Neural cell (in vitro differentiated cells): ENCODE data around the gene SDHB. TPM values are rescaled to one million over a fixed set of nuclear protein-coding genes. Genes with fewer than 3 reads are reported as not detected.

Source experiments
- H2AFZ ChIP-seq: fragments of 200-600, 300-800 bp; sonication (generic), shearing (Covaris generic); 2 replicates; pipeline ENCODE4 v1.6.0; 2014; ENCODE audit warnings: low read depth, mild to moderate bottlenecking, antibody characterized with exemption, low read length, moderate library complexity
- H3F3A ChIP-seq: fragments of 200-600 bp; shearing (Covaris generic); 2 replicates; pipeline ENCODE4 v1.6.1; 2016; ENCODE audit warnings: mild to moderate bottlenecking, moderate library complexity, mixed read lengths, antibody characterized with exemption, low read length; ENCODE audit not compliant: insufficient read depth, poor library complexity, severe bottlenecking
- H3K27ac ChIP-seq: fragments of 200-600, 300-800 bp; sonication (generic), shearing (Covaris generic); 2 replicates; pipeline ENCODE4 v1.5.1; 2014; ENCODE audit warnings: mild to moderate bottlenecking, low read length, moderate library complexity
- H3K27me3 ChIP-seq: fragments of 300-800, 200-600 bp; sonication (generic), shearing (Covaris generic); 2 replicates; pipeline ENCODE4 v1.6.0; 2014; ENCODE audit warnings: mild to moderate bottlenecking, low read depth, low read length, moderate library complexity; ENCODE audit not compliant: insufficient read depth
- H3K36me3 ChIP-seq: fragments of 300-800, 200-600 bp; sonication (generic), shearing (Covaris generic); 2 replicates; pipeline ENCODE4 v1.5.1; 2014; ENCODE audit warnings: mild to moderate bottlenecking, antibody characterized with exemption, low read length, moderate library complexity; ENCODE audit not compliant: insufficient read depth
- H3K4me2 ChIP-seq: fragments of 300-800, 200-600 bp; sonication (generic), shearing (Covaris generic); 2 replicates; pipeline ENCODE4 v1.6.0; 2014; ENCODE audit warnings: mild to moderate bottlenecking, low read length
- H3K4me3 ChIP-seq: fragments of 300-800, 200-600 bp; sonication (generic), shearing (Covaris generic); 2 replicates; pipeline ENCODE4 v1.5.1; 2014; ENCODE audit warnings: mild to moderate bottlenecking, low read length, moderate library complexity
- H3K79me2 ChIP-seq: fragments of 200-600 bp; shearing (Covaris generic); replicated peaks from 2 replicates; pipeline ENCODE4 v1.6.0; 2014; ENCODE audit warnings: mild to moderate bottlenecking, low read length, moderate library complexity; ENCODE audit not compliant: insufficient read depth
- H3K9ac ChIP-seq: fragments of 300-800, 200-600 bp; sonication (generic), shearing (Covaris generic); 2 replicates; pipeline ENCODE4 v1.6.1; 2016; ENCODE audit warnings: mild to moderate bottlenecking, low read length, mixed read lengths
- H3K9me2 ChIP-seq: fragments of 200-600 bp; shearing (Covaris generic); 2 replicates; pipeline ENCODE4 v1.6.1; 2016; ENCODE audit warnings: mild to moderate bottlenecking, low read length, mixed read lengths; ENCODE audit not compliant: insufficient read depth
- H3K9me3 ChIP-seq: fragments of 200-600, 300-800 bp; sonication (generic), shearing (Covaris generic); 2 replicates; pipeline ENCODE4 v1.6.1; 2016; ENCODE audit warnings: mild to moderate bottlenecking, mixed run types, low read length, moderate library complexity, mixed read lengths
- H4K20me1 ChIP-seq: fragments of 200-600 bp; shearing (Covaris generic); 2 replicates; pipeline ENCODE4 v1.6.1; 2016; ENCODE audit warnings: mild to moderate bottlenecking, mixed run types; ENCODE audit not compliant: insufficient read depth
- EP300 ChIP-seq: fragments of 450-650 bp; conservative IDR thresholded peaks from 2 replicates; pipeline ENCODE4 v1.6.1; 2014; ENCODE audit warnings: antibody characterized with exemption, mild to moderate bottlenecking, moderate library complexity; ENCODE audit not compliant: poor library complexity, severe bottlenecking
- EZH2 ChIP-seq: fragments of 200-600, 300-800 bp; shearing (Covaris generic), sonication (generic); IDR thresholded peaks from 2 replicates; pipeline ENCODE4 v1.6.1; 2014; ENCODE audit warnings: antibody characterized with exemption, low read length, borderline replicate concordance, mild to moderate bottlenecking; ENCODE audit not compliant: insufficient read depth, poor library complexity, severe bottlenecking
- MXI1 ChIP-seq: fragments of 450-650 bp; conservative IDR thresholded peaks from 2 replicates; pipeline ENCODE4 v1.6.1; 2014; ENCODE audit warnings: antibody characterized with exemption, mild to moderate bottlenecking; ENCODE audit not compliant: poor library complexity, severe bottlenecking
- POLR2AphosphoS5 ChIP-seq: IDR thresholded peaks from 2 replicates; pipeline ENCODE4 v1.6.1; 2012
- RAD21 ChIP-seq: fragments of 450-650 bp; conservative IDR thresholded peaks from 2 replicates; pipeline ENCODE4 v1.6.1; 2014; ENCODE audit warnings: antibody characterized with exemption, mild to moderate bottlenecking, moderate library complexity
- SMC3 ChIP-seq: fragments of 450-650 bp; conservative IDR thresholded peaks from 2 replicates; pipeline ENCODE4 v1.6.1; 2014; ENCODE audit warnings: antibody characterized with exemption, mild to moderate bottlenecking, moderate library complexity; ENCODE audit not compliant: poor library complexity
- TAF1 ChIP-seq: IDR thresholded peaks from 2 replicates; pipeline ENCODE4 v1.6.1; 2012; ENCODE audit warnings: low read depth
- polyA plus RNA-seq: library from polyadenylated mRNA; depleted of rRNA; stranded (reverse); fragments of >200 nt; gene quantifications from 2 replicates; pipeline ENCODE4 v1.2.3, GENCODE V29; 2014
- TF ChIP-seq, protein P1 (sequence below): IDR thresholded peaks from 2 replicates; pipeline ENCODE4 v1.6.1; 2012; ENCODE audit warnings: borderline replicate concordance
- TF ChIP-seq, protein P2 (sequence below): fragments of 450-650 bp; IDR thresholded peaks from 2 replicates; pipeline ENCODE4 v1.5.1; 2014; ENCODE audit warnings: antibody characterized with exemption, mild to moderate bottlenecking, moderate library complexity; ENCODE audit not compliant: poor library complexity, severe bottlenecking

The SDHB gene
- polyA plus RNA-seq, 1 donor from 2014 or later = 129 TPM

DNA sequence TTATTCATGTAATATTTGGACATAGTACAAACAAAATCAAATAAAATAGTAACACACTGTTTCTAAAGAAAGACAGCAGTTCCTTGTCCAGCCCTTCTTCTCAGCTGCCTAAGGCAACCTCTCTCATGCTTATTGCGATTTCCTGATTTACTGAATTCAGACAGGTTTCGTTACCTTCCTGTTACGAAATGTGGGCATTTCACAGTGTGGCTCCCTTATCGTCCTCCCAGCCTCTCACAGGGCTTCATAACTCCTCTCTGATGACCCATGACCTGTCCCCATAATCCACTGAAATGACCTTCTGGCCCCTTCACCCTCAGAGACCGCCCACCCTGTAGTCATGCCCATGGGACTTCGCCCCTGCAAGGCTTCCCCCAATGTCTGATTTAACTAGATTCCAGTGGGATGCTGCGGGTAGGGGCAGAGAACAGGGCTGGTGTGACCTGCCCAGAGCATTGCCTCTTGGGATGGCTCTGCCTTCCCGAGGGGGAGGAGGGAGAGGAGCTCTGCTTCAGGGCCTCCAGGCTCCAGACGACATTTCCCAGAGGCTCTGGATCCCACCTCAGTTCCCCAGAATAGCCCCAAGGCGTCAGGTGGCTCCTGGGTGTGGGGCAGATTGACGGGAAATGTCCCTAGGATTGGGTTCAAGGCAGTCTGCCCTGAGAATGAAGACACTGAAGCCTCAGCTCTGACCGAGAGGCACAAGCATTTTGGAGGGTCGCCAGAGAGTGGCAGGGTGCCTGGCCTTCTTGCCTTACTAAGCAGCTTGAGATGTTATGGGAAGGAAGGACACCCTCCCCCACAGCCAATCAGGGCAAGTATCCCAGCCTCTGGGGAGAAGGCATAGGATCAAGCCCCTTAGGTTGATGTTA is 44.9 kb upstream of the SDHB start:
- Histone ChIP-seq H3K9ac (no peak overlapping the region), H2AFZ (no peak overlapping the region), H3K4me3 (no peak overlapping the region), H4K20me1 (no peaks in the 10 kb centered on the region), H3K36me3 (no peaks in the 10 kb centered on the region), H3K27ac (no peak overlapping the region), H3K9me3 (no peaks in the 10 kb centered on the region), H3K27me3 (no peaks in the 10 kb centered on the region), H3K79me2 (no peaks in the 10 kb centered on the region), H3F3A (no peaks in the 10 kb centered on the region), H3K9me2 (no peaks in the 10 kb centered on the region), H3K4me2 (no peak overlapping the region)
- TF ChIP-seq SMC3 (no peak), EP300 (no peak), EZH2 (no peak), RAD21 (no peak), TAF1 (no peak), MXI1 (no peak)
- TF ChIP-seq, protein P1, sequence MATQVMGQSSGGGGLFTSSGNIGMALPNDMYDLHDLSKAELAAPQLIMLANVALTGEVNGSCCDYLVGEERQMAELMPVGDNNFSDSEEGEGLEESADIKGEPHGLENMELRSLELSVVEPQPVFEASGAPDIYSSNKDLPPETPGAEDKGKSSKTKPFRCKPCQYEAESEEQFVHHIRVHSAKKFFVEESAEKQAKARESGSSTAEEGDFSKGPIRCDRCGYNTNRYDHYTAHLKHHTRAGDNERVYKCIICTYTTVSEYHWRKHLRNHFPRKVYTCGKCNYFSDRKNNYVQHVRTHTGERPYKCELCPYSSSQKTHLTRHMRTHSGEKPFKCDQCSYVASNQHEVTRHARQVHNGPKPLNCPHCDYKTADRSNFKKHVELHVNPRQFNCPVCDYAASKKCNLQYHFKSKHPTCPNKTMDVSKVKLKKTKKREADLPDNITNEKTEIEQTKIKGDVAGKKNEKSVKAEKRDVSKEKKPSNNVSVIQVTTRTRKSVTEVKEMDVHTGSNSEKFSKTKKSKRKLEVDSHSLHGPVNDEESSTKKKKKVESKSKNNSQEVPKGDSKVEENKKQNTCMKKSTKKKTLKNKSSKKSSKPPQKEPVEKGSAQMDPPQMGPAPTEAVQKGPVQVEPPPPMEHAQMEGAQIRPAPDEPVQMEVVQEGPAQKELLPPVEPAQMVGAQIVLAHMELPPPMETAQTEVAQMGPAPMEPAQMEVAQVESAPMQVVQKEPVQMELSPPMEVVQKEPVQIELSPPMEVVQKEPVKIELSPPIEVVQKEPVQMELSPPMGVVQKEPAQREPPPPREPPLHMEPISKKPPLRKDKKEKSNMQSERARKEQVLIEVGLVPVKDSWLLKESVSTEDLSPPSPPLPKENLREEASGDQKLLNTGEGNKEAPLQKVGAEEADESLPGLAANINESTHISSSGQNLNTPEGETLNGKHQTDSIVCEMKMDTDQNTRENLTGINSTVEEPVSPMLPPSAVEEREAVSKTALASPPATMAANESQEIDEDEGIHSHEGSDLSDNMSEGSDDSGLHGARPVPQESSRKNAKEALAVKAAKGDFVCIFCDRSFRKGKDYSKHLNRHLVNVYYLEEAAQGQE = no peak

DNA sequence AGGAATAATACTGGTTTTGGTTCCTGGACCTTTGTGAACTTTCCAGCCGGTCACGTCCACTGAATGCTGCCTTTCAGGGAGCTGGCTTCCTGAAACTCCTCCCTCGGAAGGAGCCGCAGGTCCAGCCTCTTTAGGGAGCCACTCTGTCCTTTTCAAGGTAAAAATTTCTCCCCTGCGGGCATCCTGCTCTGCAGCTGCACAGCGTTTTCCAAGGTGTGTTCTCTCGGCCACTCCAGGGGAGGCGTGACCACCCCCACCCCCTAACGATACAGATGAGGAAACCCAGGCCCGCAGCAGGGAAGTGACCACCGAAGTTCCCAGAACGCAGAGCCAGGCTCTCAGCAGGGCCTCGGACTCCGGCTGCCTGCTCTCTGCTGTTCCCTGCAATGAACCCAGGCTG is 44.0 kb upstream of the SDHB start:
- Histone ChIP-seq H3K9me3 (no peaks in the 10 kb centered on the region), H3F3A (no peaks in the 10 kb centered on the region), H3K27me3 (no peaks in the 10 kb centered on the region), H4K20me1 (no peaks in the 10 kb centered on the region), H3K27ac (no peak overlapping the region), H3K9me2 (no peaks in the 10 kb centered on the region), H3K9ac (no peak overlapping the region), H3K4me2 (no peak overlapping the region), H3K4me3 (no peak overlapping the region), H3K36me3 (no peaks in the 10 kb centered on the region), H2AFZ (no peak overlapping the region), H3K79me2 (no peaks in the 10 kb centered on the region)
- TF ChIP-seq, protein P1 = no peak
- TF ChIP-seq EP300 (no peak), SMC3 (no peak), POLR2AphosphoS5 (no peak), TAF1 (no peak), RAD21 (no peak), EZH2 (no peak), MXI1 (no peak)
- TF ChIP-seq, protein P2, sequence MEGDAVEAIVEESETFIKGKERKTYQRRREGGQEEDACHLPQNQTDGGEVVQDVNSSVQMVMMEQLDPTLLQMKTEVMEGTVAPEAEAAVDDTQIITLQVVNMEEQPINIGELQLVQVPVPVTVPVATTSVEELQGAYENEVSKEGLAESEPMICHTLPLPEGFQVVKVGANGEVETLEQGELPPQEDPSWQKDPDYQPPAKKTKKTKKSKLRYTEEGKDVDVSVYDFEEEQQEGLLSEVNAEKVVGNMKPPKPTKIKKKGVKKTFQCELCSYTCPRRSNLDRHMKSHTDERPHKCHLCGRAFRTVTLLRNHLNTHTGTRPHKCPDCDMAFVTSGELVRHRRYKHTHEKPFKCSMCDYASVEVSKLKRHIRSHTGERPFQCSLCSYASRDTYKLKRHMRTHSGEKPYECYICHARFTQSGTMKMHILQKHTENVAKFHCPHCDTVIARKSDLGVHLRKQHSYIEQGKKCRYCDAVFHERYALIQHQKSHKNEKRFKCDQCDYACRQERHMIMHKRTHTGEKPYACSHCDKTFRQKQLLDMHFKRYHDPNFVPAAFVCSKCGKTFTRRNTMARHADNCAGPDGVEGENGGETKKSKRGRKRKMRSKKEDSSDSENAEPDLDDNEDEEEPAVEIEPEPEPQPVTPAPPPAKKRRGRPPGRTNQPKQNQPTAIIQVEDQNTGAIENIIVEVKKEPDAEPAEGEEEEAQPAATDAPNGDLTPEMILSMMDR = no peak
